Tibial nerve (tissue), 4 donors: Measurements from ENCODE around the gene NEBL.

ENCODE experiments used
- EP300 ChIP-seq, 2 donors: sonication (generic); formaldehyde crosslinking; IDR thresholded peaks; one replicate each; pipeline ENCODE4 v1.6.1; 2017; ENCODE audit warnings: antibody characterized with exemption in 2 of 2, mild to moderate bottlenecking in 1 of 2
- POLR2A ChIP-seq, 2 donors: fragments of 450-650 bp; IDR thresholded peaks; one replicate each; pipeline ENCODE4 v1.6.1; 2017; ENCODE audit warnings: antibody characterized with exemption in 2 of 2, mild to moderate bottlenecking in 2 of 2, moderate library complexity in 2 of 2
- TF ChIP-seq, protein P1 (sequence below), 5 experiments: fragments of 200-600 bp in 3 of 5; fragments of 450-650 bp in 2 of 5; sonication (generic) in 3 of 5; IDR thresholded peaks; one replicate each; pipeline ENCODE4 v1.5.1; 2016 to 2019; ENCODE audit warnings: antibody characterized with exemption in 5 of 5, mild to moderate bottlenecking in 3 of 5, moderate library complexity in 2 of 5

GRCh38 chr10:20743942-20744341 lies 153.2 kb downstream of the NEBL start:
- no peak for TF ChIP-seq EP300 (IDR thresholded peaks at IDR 0.05)
- TF ChIP-seq POLR2A (IDR thresholded peaks at IDR 0.05): no peak
- TF ChIP-seq, protein P1, sequence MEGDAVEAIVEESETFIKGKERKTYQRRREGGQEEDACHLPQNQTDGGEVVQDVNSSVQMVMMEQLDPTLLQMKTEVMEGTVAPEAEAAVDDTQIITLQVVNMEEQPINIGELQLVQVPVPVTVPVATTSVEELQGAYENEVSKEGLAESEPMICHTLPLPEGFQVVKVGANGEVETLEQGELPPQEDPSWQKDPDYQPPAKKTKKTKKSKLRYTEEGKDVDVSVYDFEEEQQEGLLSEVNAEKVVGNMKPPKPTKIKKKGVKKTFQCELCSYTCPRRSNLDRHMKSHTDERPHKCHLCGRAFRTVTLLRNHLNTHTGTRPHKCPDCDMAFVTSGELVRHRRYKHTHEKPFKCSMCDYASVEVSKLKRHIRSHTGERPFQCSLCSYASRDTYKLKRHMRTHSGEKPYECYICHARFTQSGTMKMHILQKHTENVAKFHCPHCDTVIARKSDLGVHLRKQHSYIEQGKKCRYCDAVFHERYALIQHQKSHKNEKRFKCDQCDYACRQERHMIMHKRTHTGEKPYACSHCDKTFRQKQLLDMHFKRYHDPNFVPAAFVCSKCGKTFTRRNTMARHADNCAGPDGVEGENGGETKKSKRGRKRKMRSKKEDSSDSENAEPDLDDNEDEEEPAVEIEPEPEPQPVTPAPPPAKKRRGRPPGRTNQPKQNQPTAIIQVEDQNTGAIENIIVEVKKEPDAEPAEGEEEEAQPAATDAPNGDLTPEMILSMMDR (IDR thresholded peaks at IDR 0.05): no peak
